HCT116 (cell line): Measurements from ENCODE around the gene RAB39B. TPM values are rescaled to one million over a fixed set of nuclear protein-coding genes. Genes with fewer than 3 reads are reported as not detected.

Experiments used
- ATAC-seq: fragments of 200-7000 bp; cut with Tn5 transposase; 2 replicates; pipeline ENCODE4 v1.9.1; 2020; ENCODE audit warnings: mild to moderate bottlenecking, moderate library complexity
- BruUV-seq: library from RNA; stranded (reverse); fragments of 400-500 nt; replicated peaks from 2 replicates; lab custom pipeline; 2021; lab: Mats Ljungman, UMichigan
- CTCF ChIA-PET: fragments of 300-600 bp; sonication (Branson Sonifier 250); formaldehyde crosslinking; loops from one replicate; lab custom pipeline; 2021; ENCODE audit warnings: antibody characterized with exemption; lab: Charles Lee
- POLR2A ChIA-PET: fragments of 300-600, 350-600 bp; sonication (Branson Sonifier 250); formaldehyde crosslinking; loops from one replicate; lab custom pipeline; 2021; ENCODE audit warnings: antibody characterized with exemption; lab: Charles Lee
- RAD21 ChIA-PET, 2 experiments: fragments of 300-600 bp; sonication (Branson Sonifier 250); formaldehyde crosslinking; loops; one replicate each; lab custom pipeline; 2023; ENCODE audit warnings: low total read pairs in 2 of 2; ENCODE audit not compliant: uncharacterized antibody in 2 of 2, unreplicated experiment in 2 of 2, low non-redundant PET in 1 of 2; lab: Charles Lee
- DNase-seq: peaks from one replicate; pipeline ENCODE4 v3.0.0-alpha.2; 2010; ENCODE audit warnings: low read depth, low spot score
- H2AFZ ChIP-seq: fragments of 200-600 bp; shearing (Covaris generic), sonication (generic); 2 replicates; pipeline ENCODE4 v1.6.1; 2017; ENCODE audit warnings: low read depth, mixed run types, mixed read lengths, antibody characterized with exemption, low read length; ENCODE audit not compliant: poor library complexity, severe bottlenecking
- H3K27ac ChIP-seq: 2 replicates; pipeline ENCODE4 v1.5.1; 2012; ENCODE audit warnings: low read depth, low read length
- H3K27me3 ChIP-seq: fragments of 200-600 bp; sonication (generic); 2 replicates; pipeline ENCODE4 v1.6.1; 2016; ENCODE audit warnings: mixed run types, low read length, mixed read lengths; ENCODE audit not compliant: insufficient read depth
- H3K36me3 ChIP-seq, 2 experiments: fragments of 200-500 bp in 1 of 2; fragments of 200-600 bp in 1 of 2; sonication (Bioruptor generic) in 1 of 2; sonication (generic) in 1 of 2; 2 replicates each; pipeline versions ENCODE4 v1.5.1 to v1.6.1; 2014 to 2016; ENCODE audit warnings: low read length in 2 of 2, inconsistent platforms in 1 of 2, mixed read lengths in 1 of 2, mixed run types in 1 of 2; ENCODE audit not compliant: insufficient read depth in 2 of 2, control insufficient read depth in 1 of 2
- H3K4me1 ChIP-seq, 2 experiments: fragments of 200-600 bp in 1 of 2; sonication (generic) in 1 of 2; 2 replicates each; pipeline versions ENCODE4 v1.5.1 to v1.6.1; 2012 to 2017; ENCODE audit warnings: low read length in 2 of 2, inconsistent platforms in 1 of 2, mild to moderate bottlenecking in 1 of 2, mixed read lengths in 1 of 2, mixed run types in 1 of 2, moderate library complexity in 1 of 2; ENCODE audit not compliant: insufficient read depth in 2 of 2, control insufficient read depth in 1 of 2
- H3K4me2 ChIP-seq: fragments of 200-600 bp; sonication (generic); 2 replicates; pipeline ENCODE4 v1.6.1; 2017; ENCODE audit warnings: mixed run types, low read length, mixed read lengths
- H3K4me3 ChIP-seq, 2 experiments: fragments of 200-600 bp in 1 of 2; sonication (generic) in 1 of 2; replicated peaks in 1 of 2; 2 replicates each; pipeline ENCODE4 v1.5.1; 2011 to 2016; ENCODE audit warnings: low read length in 2 of 2, control low read depth in 1 of 2, low read depth in 1 of 2, mild to moderate bottlenecking in 1 of 2, mixed read lengths in 1 of 2, mixed run types in 1 of 2
- H3K79me2 ChIP-seq: fragments of 200-600 bp; sonication (generic); 2 replicates; pipeline ENCODE4 v1.6.1; 2017; ENCODE audit warnings: mild to moderate bottlenecking, mixed run types, low read length, moderate library complexity, mixed read lengths; ENCODE audit not compliant: insufficient read depth
- H3K9ac ChIP-seq: fragments of 200-600 bp; sonication (generic); 2 replicates; pipeline ENCODE4 v1.6.1; 2016; ENCODE audit warnings: low read length, mixed read lengths
- H3K9me2 ChIP-seq: fragments of 200-600 bp; sonication (generic), shearing (Covaris generic); 2 replicates; pipeline ENCODE4 v1.6.1; 2017; ENCODE audit warnings: mixed run types, mild to moderate bottlenecking, moderate library complexity; ENCODE audit not compliant: insufficient read depth
- H3K9me3 ChIP-seq, 2 experiments: fragments of 200-500 bp in 1 of 2; fragments of 200-600 bp in 1 of 2; sonication (Bioruptor generic) in 1 of 2; sonication (generic) in 1 of 2; 2 replicates each; pipeline ENCODE4 v1.6.1; 2014 to 2017; ENCODE audit warnings: low read length in 2 of 2, mixed read lengths in 2 of 2, inconsistent platforms in 1 of 2, low read depth in 1 of 2, mild to moderate bottlenecking in 1 of 2, mixed run types in 1 of 2, moderate library complexity in 1 of 2; ENCODE audit not compliant: control insufficient read depth in 1 of 2, insufficient read depth in 1 of 2
- H4K20me1 ChIP-seq: fragments of 200-600 bp; sonication (generic), shearing (Covaris generic); 2 replicates; pipeline ENCODE4 v1.6.1; 2017; ENCODE audit warnings: mixed run types, mild to moderate bottlenecking, moderate library complexity; ENCODE audit not compliant: insufficient read depth
- CBX3 ChIP-seq: IDR thresholded peaks from 2 replicates; pipeline ENCODE4 v1.6.1; 2012; ENCODE audit warnings: low read depth
- CEBPB ChIP-seq: IDR thresholded peaks from 2 replicates; pipeline ENCODE4 v1.6.1; 2012; ENCODE audit warnings: low read depth
- ELF1 ChIP-seq: IDR thresholded peaks from 2 replicates; pipeline ENCODE4 v1.6.1; 2012; ENCODE audit warnings: low read depth, borderline replicate concordance
- FOSL1 ChIP-seq: IDR thresholded peaks from 2 replicates; pipeline ENCODE4 v1.6.1; 2012; ENCODE audit warnings: low read depth
- JUND ChIP-seq: IDR thresholded peaks from 2 replicates; pipeline ENCODE4 v1.6.1; 2012
- POLR2A ChIP-seq: IDR thresholded peaks from 2 replicates; pipeline ENCODE4 v1.7.0; 2011; ENCODE audit warnings: borderline replicate concordance; ENCODE audit not compliant: insufficient read depth, insufficient read length; ENCODE audit errors: extremely low read depth
- RAD21 ChIP-seq: IDR thresholded peaks from 2 replicates; pipeline ENCODE4 v1.6.1; 2012; ENCODE audit warnings: low read depth, mild to moderate bottlenecking
- SIN3A ChIP-seq: IDR thresholded peaks from 2 replicates; pipeline ENCODE4 v1.6.1; 2012; ENCODE audit warnings: low read depth
- TCF7L2 ChIP-seq: IDR thresholded peaks from 2 replicates; pipeline ENCODE4 v1.7.0; 2011; ENCODE audit warnings: borderline replicate concordance, inconsistent platforms; ENCODE audit not compliant: insufficient read depth, insufficient read length; ENCODE audit errors: extremely low read depth
- ZNF274 ChIP-seq: fragments of 200-500 bp; sonication (Bioruptor generic); IDR thresholded peaks from 2 replicates; pipeline ENCODE4 v1.6.1; 2014; ENCODE audit warnings: mild to moderate bottlenecking, low read depth, low read length, inconsistent platforms
- intact Hi-C: fragments of 100-400 bp; cut with micrococcal nuclease; formaldehyde crosslinking; loops from 2 replicates; pipeline ENCODE4 v1.10.0; 2022
- total RNA-seq: library from RNA; stranded (reverse); gene quantifications from one replicate; pipeline ENCODE4 v1.2.1, GENCODE V29; 2021; ENCODE audit not compliant: unreplicated experiment
- TF ChIP-seq, protein P1 (sequence below): IDR thresholded peaks from 2 replicates; pipeline ENCODE4 v1.6.1; 2012; ENCODE audit warnings: low read depth
- TF ChIP-seq, protein P2 (sequence below): IDR thresholded peaks from 2 replicates; pipeline ENCODE4 v1.6.1; 2011; ENCODE audit warnings: mild to moderate bottlenecking, low read length, moderate library complexity; ENCODE audit not compliant: insufficient replicate concordance; ENCODE audit errors: extremely low read depth
- TF ChIP-seq, protein P3 (sequence below): IDR thresholded peaks from 2 replicates; pipeline ENCODE4 v1.6.1; 2012

RAB39B gene
- total RNA-seq, 1 experiment from 2014 or later: 0.10 TPM

DNA sequence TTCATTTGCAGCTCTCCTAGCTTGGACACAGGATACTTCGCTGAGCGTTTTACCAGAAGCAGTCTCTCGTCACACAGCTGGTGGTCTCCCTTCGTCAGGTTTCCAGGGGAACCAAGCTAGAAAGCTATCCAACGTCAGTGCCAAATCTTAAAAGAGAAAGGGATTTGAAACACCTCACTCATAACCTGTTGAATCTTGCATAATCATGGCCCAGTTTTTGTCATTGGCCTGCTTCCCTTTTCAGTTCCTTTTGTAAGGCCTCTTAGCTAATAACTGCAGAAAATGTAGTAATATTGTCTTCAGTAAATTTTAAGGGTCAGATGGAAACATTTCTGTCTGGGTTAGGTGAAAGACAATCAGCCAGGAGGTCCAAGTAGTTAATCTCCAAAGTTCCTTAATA, 22.0 kb downstream of the RAB39B start:
- H3K27ac ChIP-seq: no peak overlapping the region
- no peak for ATAC-seq
- H3K27me3 ChIP-seq: no peaks in the 10 kb centered on the region
- RAD21 ChIA-PET: no interaction called here
- peaks cover 0 to 6% of the 10 kb centered on the region in 2 experiments; a peak in 2 of 4 replicates for H3K36me3 ChIP-seq
- no peaks in the 10 kb centered on the region for H4K20me1 ChIP-seq
- no peak overlapping the region for H3K4me3 ChIP-seq
- no peaks in the 10 kb centered on the region for H3K9me2 ChIP-seq
- no peaks in the 10 kb centered on the region for H3K9me3 ChIP-seq
- intact Hi-C loops: no loop called here
- no peak for DNase-seq
- H3K4me2 ChIP-seq: no peak overlapping the region
- POLR2A ChIA-PET: no interaction called here
- no peak overlapping the region for H3K9ac ChIP-seq
- no peak overlapping the region for H2AFZ ChIP-seq
- H3K4me1 ChIP-seq: no peaks in the 10 kb centered on the region
- H3K79me2 ChIP-seq: no peaks in the 10 kb centered on the region
- CTCF ChIA-PET: no interaction called here
- TF ChIP-seq CBX3 (no peak), CEBPB (no peak), POLR2A (no peak), JUND (no peak), ZNF274 (no peak), TCF7L2 (no peak), RAD21 (no peak), ELF1 (no peak), SIN3A (no peak), FOSL1 (no peak)
- TF ChIP-seq, protein P1, sequence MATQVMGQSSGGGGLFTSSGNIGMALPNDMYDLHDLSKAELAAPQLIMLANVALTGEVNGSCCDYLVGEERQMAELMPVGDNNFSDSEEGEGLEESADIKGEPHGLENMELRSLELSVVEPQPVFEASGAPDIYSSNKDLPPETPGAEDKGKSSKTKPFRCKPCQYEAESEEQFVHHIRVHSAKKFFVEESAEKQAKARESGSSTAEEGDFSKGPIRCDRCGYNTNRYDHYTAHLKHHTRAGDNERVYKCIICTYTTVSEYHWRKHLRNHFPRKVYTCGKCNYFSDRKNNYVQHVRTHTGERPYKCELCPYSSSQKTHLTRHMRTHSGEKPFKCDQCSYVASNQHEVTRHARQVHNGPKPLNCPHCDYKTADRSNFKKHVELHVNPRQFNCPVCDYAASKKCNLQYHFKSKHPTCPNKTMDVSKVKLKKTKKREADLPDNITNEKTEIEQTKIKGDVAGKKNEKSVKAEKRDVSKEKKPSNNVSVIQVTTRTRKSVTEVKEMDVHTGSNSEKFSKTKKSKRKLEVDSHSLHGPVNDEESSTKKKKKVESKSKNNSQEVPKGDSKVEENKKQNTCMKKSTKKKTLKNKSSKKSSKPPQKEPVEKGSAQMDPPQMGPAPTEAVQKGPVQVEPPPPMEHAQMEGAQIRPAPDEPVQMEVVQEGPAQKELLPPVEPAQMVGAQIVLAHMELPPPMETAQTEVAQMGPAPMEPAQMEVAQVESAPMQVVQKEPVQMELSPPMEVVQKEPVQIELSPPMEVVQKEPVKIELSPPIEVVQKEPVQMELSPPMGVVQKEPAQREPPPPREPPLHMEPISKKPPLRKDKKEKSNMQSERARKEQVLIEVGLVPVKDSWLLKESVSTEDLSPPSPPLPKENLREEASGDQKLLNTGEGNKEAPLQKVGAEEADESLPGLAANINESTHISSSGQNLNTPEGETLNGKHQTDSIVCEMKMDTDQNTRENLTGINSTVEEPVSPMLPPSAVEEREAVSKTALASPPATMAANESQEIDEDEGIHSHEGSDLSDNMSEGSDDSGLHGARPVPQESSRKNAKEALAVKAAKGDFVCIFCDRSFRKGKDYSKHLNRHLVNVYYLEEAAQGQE: no peak
- TF ChIP-seq, protein P2, sequence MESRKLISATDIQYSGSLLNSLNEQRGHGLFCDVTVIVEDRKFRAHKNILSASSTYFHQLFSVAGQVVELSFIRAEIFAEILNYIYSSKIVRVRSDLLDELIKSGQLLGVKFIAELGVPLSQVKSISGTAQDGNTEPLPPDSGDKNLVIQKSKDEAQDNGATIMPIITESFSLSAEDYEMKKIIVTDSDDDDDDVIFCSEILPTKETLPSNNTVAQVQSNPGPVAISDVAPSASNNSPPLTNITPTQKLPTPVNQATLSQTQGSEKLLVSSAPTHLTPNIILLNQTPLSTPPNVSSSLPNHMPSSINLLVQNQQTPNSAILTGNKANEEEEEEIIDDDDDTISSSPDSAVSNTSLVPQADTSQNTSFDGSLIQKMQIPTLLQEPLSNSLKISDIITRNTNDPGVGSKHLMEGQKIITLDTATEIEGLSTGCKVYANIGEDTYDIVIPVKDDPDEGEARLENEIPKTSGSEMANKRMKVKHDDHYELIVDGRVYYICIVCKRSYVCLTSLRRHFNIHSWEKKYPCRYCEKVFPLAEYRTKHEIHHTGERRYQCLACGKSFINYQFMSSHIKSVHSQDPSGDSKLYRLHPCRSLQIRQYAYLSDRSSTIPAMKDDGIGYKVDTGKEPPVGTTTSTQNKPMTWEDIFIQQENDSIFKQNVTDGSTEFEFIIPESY: no peak
- TF ChIP-seq, protein P3, sequence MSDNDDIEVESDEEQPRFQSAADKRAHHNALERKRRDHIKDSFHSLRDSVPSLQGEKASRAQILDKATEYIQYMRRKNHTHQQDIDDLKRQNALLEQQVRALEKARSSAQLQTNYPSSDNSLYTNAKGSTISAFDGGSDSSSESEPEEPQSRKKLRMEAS: no peak
- no TSS peak for BruUV-seq
